ENCODE data around the gene LYZL2. TPM values are rescaled to one million over a fixed set of nuclear protein-coding genes. Genes with fewer than 3 reads are reported as not detected.
"Not testable (repeated sequence)": the region's sequence is repeated elsewhere in the genome, so short reads cannot be mapped to it uniquely, and the experiment has no call there.

Gene LYZL2
- total and polyA plus RNA-seq, 4 donors, result not detected

DNA sequence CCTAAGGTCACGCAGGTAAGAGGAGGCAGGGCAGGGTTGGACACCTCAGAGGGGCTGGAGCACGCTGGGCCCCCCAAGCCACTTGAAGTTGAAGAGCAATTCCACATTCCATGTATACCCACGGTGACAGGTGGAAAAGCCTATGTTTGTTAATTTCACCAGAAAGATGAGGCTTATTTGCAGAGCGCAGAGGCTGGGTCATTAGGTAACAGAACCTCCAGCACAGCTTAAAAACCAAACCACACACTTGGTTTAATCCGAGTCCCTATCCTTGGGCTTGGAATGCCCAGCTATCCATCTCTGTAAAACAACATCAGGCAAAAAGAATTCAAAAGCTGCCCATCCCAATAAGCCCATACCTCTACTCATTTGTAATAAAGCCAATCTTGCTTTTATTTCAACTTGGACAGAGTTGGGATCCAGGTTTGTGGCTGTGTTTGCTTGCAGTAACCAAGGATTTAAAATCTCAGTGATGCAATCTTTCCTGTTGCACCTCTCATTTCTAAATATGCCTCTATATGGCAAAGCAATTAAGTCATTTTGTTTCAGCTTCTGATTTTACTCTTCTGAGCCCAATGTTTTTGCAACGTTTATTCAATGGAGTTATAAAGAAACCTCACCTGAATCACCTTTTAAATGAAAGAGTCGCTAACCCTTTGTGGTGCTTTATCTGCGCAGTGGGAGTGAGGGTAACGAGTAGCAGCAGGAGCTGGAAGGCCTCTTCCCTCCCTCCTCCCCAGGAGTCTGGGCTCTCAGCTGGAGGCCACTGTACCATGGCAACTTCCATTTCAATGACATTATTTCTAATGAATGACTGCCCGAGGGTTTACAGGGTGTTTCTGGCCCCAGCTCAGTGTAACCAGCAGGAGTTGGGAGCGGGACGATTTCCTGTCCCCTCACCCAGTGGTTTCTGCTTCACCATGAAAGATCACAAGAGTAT, 32.8 kb downstream of the LYZL2 start:
- not testable (repeated sequence) for H3K27ac ChIP-seq (ENCODE audit: low read depth in 1 of 2, low read length in 2 of 2); DNase-seq (ENCODE audit: low spot score); H3K36me3 ChIP-seq (ENCODE audit: control insufficient read depth in 4 of 4, insufficient read depth in 3 of 4, low read depth in 1 of 4, low read length in 3 of 4); H3K27me3 ChIP-seq (ENCODE audit: control insufficient read depth in 4 of 4, insufficient read depth in 4 of 4, low read length in 3 of 4); H3K4me3 ChIP-seq (ENCODE audit: low read depth in 1 of 3, low read length in 3 of 3); H3K9ac ChIP-seq (ENCODE audit: low read depth in 1 of 2, low read length in 2 of 2); H3K9me3 ChIP-seq (ENCODE audit: control insufficient read depth in 4 of 4, low read length in 3 of 4)
- TF ChIP-seq RXRA (IDR thresholded peaks at IDR 0.05) (peak in 1 of 2 donors; percentile 12), SP1 (IDR thresholded peaks at IDR 0.05) (peak; percentile 23)
- WGBS, result 75% methylated on average over 12 of the region's 12 CpGs
- peaks cover 0 to 11% (median 5%) of the 10 kb centered on the region in 4 donors for H3K4me1 ChIP-seq (ENCODE audit: control insufficient read depth in 4 of 4, insufficient read depth in 4 of 4, low read length in 3 of 4)

DNA sequence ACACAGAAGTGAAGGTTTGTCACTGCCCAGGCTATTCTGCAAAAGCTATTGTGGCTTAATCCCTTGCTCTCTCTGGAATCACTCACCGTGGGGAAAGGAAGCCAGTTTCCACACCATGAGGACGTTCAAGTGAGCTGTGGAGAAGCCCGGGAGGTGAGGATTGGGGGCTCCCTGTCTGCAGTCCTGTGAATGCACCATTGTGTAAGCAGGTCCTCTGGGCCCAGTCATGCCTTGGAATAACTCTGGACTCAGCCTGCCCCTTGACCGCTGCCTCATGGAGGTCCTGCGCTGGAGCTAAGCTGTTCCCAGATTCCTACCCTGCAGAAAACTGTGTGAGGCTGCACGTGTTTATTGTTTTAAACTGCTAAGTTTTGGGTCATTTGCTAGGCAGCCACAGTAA, 33.5 kb downstream of the LYZL2 start:
- DNase-seq (ENCODE audit: low spot score), result no peak
- Histone ChIP-seq H3K36me3 (ENCODE audit: control insufficient read depth in 4 of 4, insufficient read depth in 3 of 4, low read depth in 1 of 4, low read length in 3 of 4) (no peaks in the 10 kb centered on the region), H3K9ac (ENCODE audit: low read depth in 1 of 2, low read length in 2 of 2) (no peak overlapping the region), H3K4me3 (ENCODE audit: low read depth in 1 of 3, low read length in 3 of 3) (no peak overlapping the region), H3K27me3 (ENCODE audit: control insufficient read depth in 4 of 4, insufficient read depth in 4 of 4, low read length in 3 of 4) (no peaks in the 10 kb centered on the region), H3K27ac (ENCODE audit: low read depth in 1 of 2, low read length in 2 of 2) (no peak overlapping the region), H3K4me1 (ENCODE audit: control insufficient read depth in 4 of 4, insufficient read depth in 4 of 4, low read length in 3 of 4) (peaks cover 0 to 11% (median 5%) of the 10 kb centered on the region in 4 donors), H3K9me3 (ENCODE audit: control insufficient read depth in 4 of 4, low read length in 3 of 4) (no peaks in the 10 kb centered on the region)
- TF ChIP-seq TAF1 (conservative IDR thresholded peaks at IDR 0.05) (no peak), HNF4G (IDR thresholded peaks at IDR 0.05) (no peak), FOXA1 (IDR thresholded peaks at IDR 0.05) (no peak), FOXA2 (IDR thresholded peaks at IDR 0.05) (no peak), NR2F2 (IDR thresholded peaks at IDR 0.05) (no peak), EGR1 (IDR thresholded peaks at IDR 0.05; ENCODE audit: low read depth in 2 of 2) (no peak), GABPA (IDR thresholded peaks at IDR 0.05 in 1 of 2, conservative IDR thresholded peaks at IDR 0.05 in 1 of 2) (no peak), SP1 (IDR thresholded peaks at IDR 0.05) (no peak), JUND (IDR thresholded peaks at IDR 0.05) (no peak), HNF4A (conservative IDR thresholded peaks at IDR 0.05) (no peak)
- TF ChIP-seq, protein P1, sequence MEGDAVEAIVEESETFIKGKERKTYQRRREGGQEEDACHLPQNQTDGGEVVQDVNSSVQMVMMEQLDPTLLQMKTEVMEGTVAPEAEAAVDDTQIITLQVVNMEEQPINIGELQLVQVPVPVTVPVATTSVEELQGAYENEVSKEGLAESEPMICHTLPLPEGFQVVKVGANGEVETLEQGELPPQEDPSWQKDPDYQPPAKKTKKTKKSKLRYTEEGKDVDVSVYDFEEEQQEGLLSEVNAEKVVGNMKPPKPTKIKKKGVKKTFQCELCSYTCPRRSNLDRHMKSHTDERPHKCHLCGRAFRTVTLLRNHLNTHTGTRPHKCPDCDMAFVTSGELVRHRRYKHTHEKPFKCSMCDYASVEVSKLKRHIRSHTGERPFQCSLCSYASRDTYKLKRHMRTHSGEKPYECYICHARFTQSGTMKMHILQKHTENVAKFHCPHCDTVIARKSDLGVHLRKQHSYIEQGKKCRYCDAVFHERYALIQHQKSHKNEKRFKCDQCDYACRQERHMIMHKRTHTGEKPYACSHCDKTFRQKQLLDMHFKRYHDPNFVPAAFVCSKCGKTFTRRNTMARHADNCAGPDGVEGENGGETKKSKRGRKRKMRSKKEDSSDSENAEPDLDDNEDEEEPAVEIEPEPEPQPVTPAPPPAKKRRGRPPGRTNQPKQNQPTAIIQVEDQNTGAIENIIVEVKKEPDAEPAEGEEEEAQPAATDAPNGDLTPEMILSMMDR (IDR thresholded peaks at IDR 0.05; ENCODE audit: low read depth, low read length, missing input control), result no peak
- TF ChIP-seq, protein P2, sequence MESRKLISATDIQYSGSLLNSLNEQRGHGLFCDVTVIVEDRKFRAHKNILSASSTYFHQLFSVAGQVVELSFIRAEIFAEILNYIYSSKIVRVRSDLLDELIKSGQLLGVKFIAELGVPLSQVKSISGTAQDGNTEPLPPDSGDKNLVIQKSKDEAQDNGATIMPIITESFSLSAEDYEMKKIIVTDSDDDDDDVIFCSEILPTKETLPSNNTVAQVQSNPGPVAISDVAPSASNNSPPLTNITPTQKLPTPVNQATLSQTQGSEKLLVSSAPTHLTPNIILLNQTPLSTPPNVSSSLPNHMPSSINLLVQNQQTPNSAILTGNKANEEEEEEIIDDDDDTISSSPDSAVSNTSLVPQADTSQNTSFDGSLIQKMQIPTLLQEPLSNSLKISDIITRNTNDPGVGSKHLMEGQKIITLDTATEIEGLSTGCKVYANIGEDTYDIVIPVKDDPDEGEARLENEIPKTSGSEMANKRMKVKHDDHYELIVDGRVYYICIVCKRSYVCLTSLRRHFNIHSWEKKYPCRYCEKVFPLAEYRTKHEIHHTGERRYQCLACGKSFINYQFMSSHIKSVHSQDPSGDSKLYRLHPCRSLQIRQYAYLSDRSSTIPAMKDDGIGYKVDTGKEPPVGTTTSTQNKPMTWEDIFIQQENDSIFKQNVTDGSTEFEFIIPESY (IDR thresholded peaks at IDR 0.05), result no peak
- TF ChIP-seq, protein P3, sequence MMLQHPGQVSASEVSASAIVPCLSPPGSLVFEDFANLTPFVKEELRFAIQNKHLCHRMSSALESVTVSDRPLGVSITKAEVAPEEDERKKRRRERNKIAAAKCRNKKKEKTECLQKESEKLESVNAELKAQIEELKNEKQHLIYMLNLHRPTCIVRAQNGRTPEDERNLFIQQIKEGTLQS (IDR thresholded peaks at IDR 0.05), result no peak
- 91% methylated on average over 6 of the region's 6 CpGs for WGBS

Measured in liver (tissue), 9 donors.